HepG2 (cell line): ENCODE results near the gene ZNF483. TPM values are rescaled to one million over a fixed set of nuclear protein-coding genes. Genes with fewer than 3 reads are reported as not detected.
A peak's percentile ranks its signal among the peaks of the same experiment; 100 is the strongest.

Source experiments
- ARNT ChIP-seq: fragments of 450-650 bp; IDR thresholded peaks from 2 replicates; pipeline ENCODE4 v1.6.1; 2017
- CREB1 ChIP-seq, 2 experiments: fragments of 450-650 bp in 1 of 2; IDR thresholded peaks; 2 replicates each; pipeline ENCODE4 v1.6.1; 2016 to 2017; ENCODE audit warnings: control low read depth in 1 of 2, mild to moderate bottlenecking in 1 of 2, missing compliant biosample characterization in 1 of 2, missing genetic modification characterization in 1 of 2
- CREM ChIP-seq, 2 experiments: sonication (generic) in 1 of 2; formaldehyde crosslinking in 1 of 2; IDR thresholded peaks; 2 replicates each; pipeline versions ENCODE4 v1.4.0 to v1.6.1; 2016 to 2020; ENCODE audit warnings: antibody characterized with exemption in 1 of 2, mild to moderate bottlenecking in 1 of 2, missing genetic modification reagents in 1 of 2
- ETS1 ChIP-seq: sonication (generic); formaldehyde crosslinking; IDR thresholded peaks from 2 replicates; pipeline ENCODE4 v1.4.0; 2020; ENCODE audit warnings: missing genetic modification reagents
- HDAC6 ChIP-seq: fragments of 200-600 bp; sonication (generic); IDR thresholded peaks from 2 replicates; pipeline ENCODE4 v1.7.0; 2017; ENCODE audit warnings: mild to moderate bottlenecking, antibody characterized with exemption, low read length, low read depth
- JARID2 ChIP-seq: sonication (generic); formaldehyde crosslinking; IDR thresholded peaks from 2 replicates; pipeline ENCODE4 v1.8.1; 2023; ENCODE audit warnings: missing genetic modification reagents, inconsistent platforms; ENCODE audit not compliant: insufficient replicate concordance
- KAT2B ChIP-seq: fragments of 150-350 bp; IDR thresholded peaks from 2 replicates; pipeline ENCODE4 v1.6.1; 2014; ENCODE audit warnings: low read depth, low read length, borderline replicate concordance
- MXI1 ChIP-seq: IDR thresholded peaks from 3 replicates; pipeline ENCODE4 v1.6.1; 2012; ENCODE audit warnings: low read depth, low read length, inconsistent platforms, borderline replicate concordance
- NR0B2 ChIP-seq: sonication (generic); formaldehyde crosslinking; IDR thresholded peaks from 2 replicates; pipeline ENCODE4 v1.4.0; 2020; ENCODE audit warnings: mild to moderate bottlenecking, missing genetic modification reagents
- PLRG1 ChIP-seq: fragments of 450-650 bp; conservative IDR thresholded peaks from 2 replicates; pipeline ENCODE4 v1.6.1; 2016
- STAT5B ChIP-seq: sonication (generic); formaldehyde crosslinking; IDR thresholded peaks from 2 replicates; pipeline ENCODE4 v1.4.0; 2020; ENCODE audit warnings: missing genetic modification reagents
- TEF ChIP-seq: sonication (generic); formaldehyde crosslinking; IDR thresholded peaks from 2 replicates; pipeline ENCODE4 v1.5.0; 2020; ENCODE audit warnings: missing genetic modification reagents
- USF2 ChIP-seq, 2 experiments: sonication (generic) in 1 of 2; formaldehyde crosslinking in 1 of 2; IDR thresholded peaks; 2 replicates each; pipeline versions ENCODE4 v1.5.1 to v1.6.1; 2011 to 2020; ENCODE audit warnings: borderline replicate concordance in 1 of 2, low read depth in 1 of 2, low read length in 1 of 2, mild to moderate bottlenecking in 1 of 2, missing genetic modification reagents in 1 of 2, moderate library complexity in 1 of 2
- ZHX1 ChIP-seq: sonication (generic); formaldehyde crosslinking; IDR thresholded peaks from 2 replicates; pipeline ENCODE4 v1.8.1; 2022; ENCODE audit warnings: low read depth, mild to moderate bottlenecking, missing genetic modification reagents
- ZKSCAN8 ChIP-seq: IDR thresholded peaks from 2 replicates; pipeline ENCODE4 v1.6.1; 2016; ENCODE audit warnings: borderline replicate concordance, missing genetic modification reagents, missing compliant biosample characterization
- ZNF101 ChIP-seq: sonication (generic); formaldehyde crosslinking; IDR thresholded peaks from 2 replicates; pipeline ENCODE4 v1.4.0; 2020; ENCODE audit warnings: mild to moderate bottlenecking, low read depth, missing genetic modification reagents, borderline replicate concordance
- ZNF329 ChIP-seq: sonication (generic); formaldehyde crosslinking; IDR thresholded peaks from 2 replicates; pipeline ENCODE4 v1.9.0; 2021; ENCODE audit warnings: low read depth, mild to moderate bottlenecking, missing genetic modification reagents
- ZNF501 ChIP-seq: sonication (generic); formaldehyde crosslinking; IDR thresholded peaks from 2 replicates; pipeline ENCODE4 v1.5.1; 2020; ENCODE audit warnings: mild to moderate bottlenecking, moderate library complexity, missing genetic modification reagents
- ZNF619 ChIP-seq: sonication (generic); formaldehyde crosslinking; IDR thresholded peaks from 2 replicates; pipeline ENCODE4 v1.4.0; 2020; ENCODE audit warnings: mild to moderate bottlenecking, missing genetic modification reagents
- ZNF768 ChIP-seq: sonication (generic); formaldehyde crosslinking; IDR thresholded peaks from 2 replicates; pipeline ENCODE4 v1.4.0; 2020; ENCODE audit warnings: missing genetic modification reagents
- polyA plus RNA-seq, 8 experiments: library from polyadenylated mRNA; depleted of rRNA in 3 of 8; stranded (reverse) in 7 of 8; unstranded in 1 of 8; fragments of >200 nt; fragmentation: Illumina TruSeq in 4 of 8; extraction: Trizol in 4 of 8; gene quantifications; 2 replicates each; pipeline versions ENCODE4 v1.2.1 to v1.2.3, GENCODE V29; 2011 to 2016; ENCODE audit warnings: low read depth in 4 of 8, missing spikeins in 1 of 8, mixed read lengths in 1 of 8; ENCODE audit not compliant: insufficient read depth in 1 of 8
- total RNA-seq, 5 experiments: library from RNA; depleted of rRNA; stranded (reverse); fragments of >200 nt; fragmentation: Illumina TruSeq; extraction: Trizol; gene quantifications; 2 replicates each; pipeline ENCODE4 v1.2.3, GENCODE V29; 2016; ENCODE audit warnings: low read depth in 1 of 5

ZNF483 gene
- total and polyA plus RNA-seq, 2 of the 13 experiments (the other 11 are each of a cell fraction or from before 2014, with no cell fraction given): 2.0 to 9.5 TPM

GRCh38 chr9:111597852-111598732 lies 73.1 kb downstream of the ZNF483 start (continued):
- TF ChIP-seq ZNF501 (CRISPR knock-in tag) (no peak), USF2 (IDR thresholded peaks at IDR 0.05; ENCODE audit: low read depth, low read length) (no peak), USF2 (CRISPR knock-in tag; IDR thresholded peaks at IDR 0.05; ENCODE audit: borderline replicate concordance) (no peak), MXI1 (no peak), JARID2 (no peak), ZNF101 (no peak), ZNF768 (CRISPR knock-in tag) (no peak), ZNF619 (no peak), ETS1 (CRISPR knock-in tag) (no peak), NR0B2 (0 out of 2 replicates have a peak, but pooled peaks have one; percentile 26), CREB1 (IDR thresholded peaks at IDR 0.05) (no peak), CREB1 (CRISPR knock-in tag; IDR thresholded peaks at IDR 0.05) (no peak), STAT5B (CRISPR knock-in tag) (no peak), CREM (IDR thresholded peaks at IDR 0.05) (no peak), CREM (CRISPR knock-in tag; IDR thresholded peaks at IDR 0.05) (no peak), ZHX1 (CRISPR knock-in tag) (no peak), HDAC6 (no peak), ARNT (no peak), TEF (CRISPR knock-in tag) (no peak), ZKSCAN8 (CRISPR knock-in tag) (no peak), ZNF329 (CRISPR knock-in tag) (no peak), KAT2B (no peak), PLRG1 (no peak)
